Jurkat, Clone E6-1 (cell line): ENCODE data around the gene CTSA.
A peak's percentile ranks its signal among the peaks of the same experiment; 100 is the strongest.
"Not testable (repeated sequence)": the region's sequence is repeated elsewhere in the genome, so short reads cannot be mapped to it uniquely, and the experiment has no call there.

Source experiments
- DNase-seq: peaks from one replicate; pipeline ENCODE4 v3.0.0-alpha.2; 2011; ENCODE audit warnings: low read depth, low spot score
- H3K4me3 ChIP-seq: 2 replicates; pipeline ENCODE4 v1.5.1; 2011; ENCODE audit warnings: mild to moderate bottlenecking, low read length, control low read depth, moderate library complexity

The CTSA gene

DNA sequence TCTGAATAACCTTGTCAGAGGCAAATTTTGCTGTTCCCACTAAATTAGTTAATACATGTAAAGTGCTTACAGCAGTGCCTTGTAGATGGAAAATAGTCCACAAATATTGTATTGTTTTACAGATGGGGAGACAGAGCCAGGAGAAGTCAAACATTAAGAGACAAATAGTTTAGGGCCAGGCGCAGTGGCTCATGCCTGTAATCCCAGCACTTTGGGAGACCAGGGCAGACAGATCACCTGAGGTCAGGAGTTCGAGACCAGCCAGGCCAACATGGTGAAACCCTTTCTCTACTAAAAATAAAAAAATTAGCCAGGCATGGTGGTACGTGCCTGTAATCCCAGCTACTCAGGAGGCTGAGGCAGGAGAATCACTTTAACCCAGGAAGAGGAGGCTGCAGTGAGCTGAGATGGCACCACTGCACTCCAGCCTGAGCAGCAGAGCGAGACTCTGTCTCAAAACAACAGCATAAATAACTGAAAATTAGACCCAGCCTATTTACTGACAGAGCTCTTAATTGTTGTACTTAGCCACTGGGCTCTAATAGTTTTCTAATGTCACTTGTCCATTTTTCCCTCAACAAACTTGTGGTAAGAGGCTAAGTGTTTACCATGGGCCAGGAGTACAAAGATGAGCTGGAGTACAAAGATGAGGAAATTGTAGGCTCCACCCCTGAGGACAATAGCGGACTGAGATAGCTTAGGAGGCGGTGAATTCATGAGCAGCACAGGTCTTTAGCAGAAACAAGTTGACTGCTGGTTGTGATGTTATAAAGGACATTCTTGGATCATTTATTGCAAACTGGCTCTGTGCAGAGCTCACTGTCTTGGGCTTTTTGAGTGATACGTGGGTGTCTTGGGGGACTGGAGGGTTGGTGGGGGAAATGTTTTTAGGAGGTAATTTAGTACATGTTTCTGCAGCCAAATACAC, 27.3 kb upstream of the CTSA start:
- no peak overlapping the region for H3K4me3 ChIP-seq
- DNase-seq: no peak

DNA sequence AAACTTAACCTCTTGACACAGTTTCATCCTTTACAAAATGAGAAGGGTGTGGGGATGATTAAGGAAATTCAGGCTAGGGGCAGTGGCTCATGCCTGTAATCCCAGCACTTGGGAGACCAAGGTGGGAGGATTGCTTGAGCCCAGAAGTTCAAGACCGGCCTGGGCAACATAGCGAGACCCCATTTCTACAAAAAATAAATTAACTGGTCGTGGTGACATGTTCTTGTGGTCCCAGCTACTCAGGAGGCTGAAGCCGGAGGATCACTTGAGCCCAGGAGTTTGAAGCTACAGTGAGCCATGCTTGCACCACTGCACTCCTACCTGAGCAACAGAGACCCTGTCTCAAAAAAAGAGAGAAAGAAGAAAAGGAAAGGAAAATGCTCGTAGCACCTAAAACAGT, 24.7 kb upstream of the CTSA start:
- DNase-seq: no peak
- no peak overlapping the region for H3K4me3 ChIP-seq

DNA sequence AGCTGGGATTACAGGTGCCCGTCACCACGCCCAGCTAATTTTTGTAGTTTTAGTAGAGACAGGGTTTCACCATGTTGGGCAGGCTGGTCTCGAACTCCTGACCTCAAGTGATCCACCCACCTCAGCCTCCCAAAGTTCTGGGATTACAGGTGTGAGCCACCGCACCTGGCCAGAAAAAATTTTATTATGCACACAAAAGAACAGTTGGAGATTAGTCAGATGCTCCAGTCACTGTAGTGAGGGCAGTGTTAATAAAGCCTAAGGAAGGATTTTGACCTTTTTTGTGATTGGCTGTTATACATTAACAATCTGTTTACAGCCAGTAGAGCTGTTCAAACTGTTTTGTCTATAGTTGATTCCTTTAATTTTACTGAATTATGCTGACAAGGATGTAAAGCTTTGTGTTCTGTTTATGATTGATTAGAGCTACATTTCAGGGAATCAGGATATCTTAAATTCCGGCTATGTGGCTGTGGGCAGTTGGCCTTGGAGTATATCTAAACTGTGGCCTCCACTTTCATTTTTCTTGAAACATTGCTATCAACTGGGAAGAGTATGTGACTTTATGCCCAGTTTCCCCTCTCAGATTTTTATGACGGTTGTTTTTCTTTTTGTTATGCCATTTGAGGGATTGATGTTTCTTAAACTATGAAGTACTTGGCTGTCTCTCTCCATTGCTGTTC, 23.9 kb upstream of the CTSA start:
- no peak overlapping the region for H3K4me3 ChIP-seq
- DNase-seq: no peak

DNA sequence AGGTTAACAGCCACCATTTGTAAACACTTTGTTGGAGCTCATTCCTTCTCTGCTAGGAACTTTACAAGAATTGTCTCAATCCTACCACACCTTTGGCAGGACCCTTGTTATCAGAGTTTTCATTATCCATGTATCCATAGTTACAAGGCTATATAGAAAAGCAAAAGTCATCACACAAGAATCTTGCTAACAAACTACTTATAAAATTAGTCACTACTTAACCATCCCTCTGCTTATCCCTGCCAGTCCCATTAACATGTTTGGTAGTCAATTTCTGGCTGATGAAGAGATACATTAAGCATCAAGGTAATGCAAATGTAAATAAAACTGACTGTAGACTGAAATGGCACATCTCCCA, 23.3 kb upstream of the CTSA start:
- no peak overlapping the region for H3K4me3 ChIP-seq
- DNase-seq: no peak

DNA sequence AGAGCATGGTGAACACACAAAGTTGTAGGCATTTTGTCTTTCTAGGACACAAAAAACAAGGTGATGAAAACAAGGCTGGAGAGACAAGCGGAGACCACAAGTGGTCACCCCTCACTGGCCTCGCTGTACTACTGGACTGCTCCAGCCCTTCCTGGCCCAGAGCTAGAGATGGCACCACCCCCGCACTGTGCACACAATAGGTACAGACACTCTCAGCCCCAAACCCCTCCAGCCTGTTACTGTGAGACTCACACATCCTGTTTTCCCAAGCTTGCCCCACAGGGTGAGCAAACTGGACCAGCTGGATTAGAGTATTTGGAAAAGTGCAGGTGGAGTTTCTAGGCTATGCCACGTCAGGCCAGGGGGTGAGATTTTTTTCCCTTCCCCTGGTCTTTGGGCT, 18.5 kb upstream of the CTSA start:
- H3K4me3 ChIP-seq: no peak overlapping the region
- no peak for DNase-seq

- no peak overlapping the region for H3K4me3 ChIP-seq
- DNase-seq: no peak
Observed at GRCh38 chr20:45873409-45874103, 17.6 kb upstream of the CTSA start.

DNA sequence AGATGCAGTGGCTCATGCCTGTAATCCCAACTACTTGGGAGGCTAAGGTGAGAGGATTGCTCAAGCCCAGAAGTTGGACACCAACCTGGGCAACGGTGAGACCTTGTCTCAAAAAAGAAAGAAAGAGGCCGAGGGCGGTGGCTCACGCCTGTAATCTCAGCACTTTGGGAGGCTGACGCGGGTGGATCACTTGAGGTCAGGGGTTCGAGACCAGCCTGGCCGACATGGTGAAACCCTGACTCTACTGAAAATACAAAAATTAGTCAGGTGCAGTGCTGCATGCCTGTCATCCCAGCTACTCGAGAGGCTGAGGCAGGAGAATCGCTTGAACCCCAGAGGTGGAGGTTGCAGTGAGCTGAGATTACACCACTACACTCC, 17.0 kb upstream of the CTSA start:
- H3K4me3 ChIP-seq, DNase-seq: not testable (repeated sequence)

DNA sequence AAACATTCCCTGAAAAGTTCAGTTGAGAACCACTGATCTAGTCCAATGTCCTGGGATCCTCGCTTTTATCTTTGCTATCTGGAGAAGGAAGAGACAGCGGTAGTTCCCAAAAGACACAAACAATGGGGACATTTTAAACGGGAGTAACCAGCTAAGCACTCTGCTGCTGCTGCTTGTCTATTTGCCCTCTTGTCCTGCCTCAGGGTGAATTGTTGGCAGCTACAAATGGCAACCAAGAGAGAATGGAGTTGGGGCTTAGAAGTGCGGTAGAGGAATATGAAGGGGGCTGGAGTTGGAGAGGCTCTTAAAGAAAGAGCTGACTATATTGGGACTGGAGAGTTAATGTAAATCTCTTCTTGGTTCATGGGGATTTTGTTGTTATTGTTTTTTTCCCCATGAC, 16.6 kb upstream of the CTSA start:
- DNase-seq: no peak
- no peak overlapping the region for H3K4me3 ChIP-seq

DNA sequence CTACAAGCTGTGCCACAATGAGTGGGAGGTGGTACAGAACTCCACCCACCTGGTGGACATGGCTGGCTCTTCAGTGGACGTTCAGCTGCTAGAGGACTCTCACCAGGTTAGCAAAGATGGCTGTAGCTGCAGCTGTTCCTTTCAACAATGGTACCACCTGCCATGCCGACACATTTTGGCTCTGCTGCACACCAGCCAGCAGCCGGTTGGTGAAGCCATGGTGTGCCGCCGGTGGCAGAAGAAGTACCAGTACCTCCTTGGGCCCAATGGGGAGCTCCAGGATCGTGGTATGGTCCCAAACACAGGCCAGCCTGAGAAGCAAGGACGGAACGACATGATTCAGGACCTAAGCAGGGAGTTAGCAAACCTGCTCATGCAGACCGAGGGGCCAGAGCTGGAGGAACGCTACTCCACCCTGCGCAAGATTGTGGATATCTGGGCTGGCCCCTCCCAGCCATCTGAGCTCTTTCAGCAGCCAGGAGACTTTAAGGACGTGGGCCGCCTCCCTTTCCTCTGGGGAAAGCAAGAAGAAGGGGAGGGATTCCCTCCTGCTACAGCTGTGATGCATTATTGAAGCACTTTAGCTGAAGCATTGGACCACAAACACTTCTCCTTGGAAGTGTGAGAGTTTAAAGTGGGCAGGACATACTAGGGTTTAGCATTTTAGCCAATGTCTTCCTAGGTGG, 12.9 kb upstream of the CTSA start:
- no peak for DNase-seq
- no peak overlapping the region for H3K4me3 ChIP-seq

DNA sequence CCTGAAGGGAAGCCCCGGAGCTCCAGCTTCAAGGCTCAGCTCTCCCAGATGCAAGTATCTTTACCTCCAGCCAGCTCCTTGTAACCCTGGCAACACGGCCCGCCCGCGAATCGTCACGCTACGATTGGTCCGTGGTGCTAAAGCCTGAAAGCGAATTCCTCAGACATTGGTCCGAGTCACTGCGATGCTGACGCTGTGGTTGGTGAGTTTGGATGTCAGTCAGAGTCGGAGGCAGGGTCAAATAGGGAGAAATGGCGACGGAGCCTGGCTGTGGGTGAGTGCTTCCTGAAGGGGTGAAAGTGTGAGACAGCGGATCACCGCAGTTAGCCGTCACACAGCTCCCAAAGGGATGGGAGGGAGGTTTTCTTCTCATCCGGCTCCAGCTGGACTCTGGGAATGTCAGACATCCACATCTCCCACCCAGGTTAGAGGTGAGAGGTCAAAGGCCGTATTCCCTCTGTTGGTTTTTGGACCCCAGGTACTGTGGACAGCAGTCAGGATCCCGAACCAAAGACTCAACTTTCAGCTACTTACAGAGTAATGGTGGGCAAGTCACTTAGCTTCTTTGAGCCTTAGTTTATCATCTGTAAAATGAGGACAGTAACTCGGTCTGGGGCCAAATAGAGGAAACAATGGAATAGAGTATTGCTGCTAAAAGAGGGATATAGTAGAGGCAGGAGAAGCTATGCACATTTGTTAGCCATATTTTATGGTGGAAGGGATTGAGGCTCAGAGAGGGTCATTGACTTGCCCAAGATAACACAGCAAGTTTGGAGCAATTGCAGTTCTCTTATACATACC, 9.9 kb upstream of the CTSA start, which contains the start of gene ZSWIM1:
Gene ZSWIM1, plus strand, starts transcription at position 240 of the 801 bp plus-strand sequence. CDS start 1,366 bp downstream, outside the sequence.
- peak within 1 kb of the TSS; percentile 69 for H3K4me3 ChIP-seq
- peak; percentile 99 for DNase-seq

- DNase-seq: no peak
Observed at GRCh38 chr20:45882469-45883099, 8.6 kb upstream of the CTSA start.

GRCh38 chr20:45883100-45883469, 8.1 kb upstream of the CTSA start:
- DNase-seq: peak; percentile 50
- H3K4me3 ChIP-seq: peak overlapping the region; percentile 5

More at GRCh38 chr20:45882469-45883099, 8.6 kb upstream of the CTSA start:
- H3K4me3 ChIP-seq: peak overlapping the region; percentile 5; the same call in 1 of the 2 replicates

GRCh38 chr20:45886590-45887345, 4.4 kb upstream of the CTSA start:
- H3K4me3 ChIP-seq: no peak overlapping the region
- no peak for DNase-seq

DNA sequence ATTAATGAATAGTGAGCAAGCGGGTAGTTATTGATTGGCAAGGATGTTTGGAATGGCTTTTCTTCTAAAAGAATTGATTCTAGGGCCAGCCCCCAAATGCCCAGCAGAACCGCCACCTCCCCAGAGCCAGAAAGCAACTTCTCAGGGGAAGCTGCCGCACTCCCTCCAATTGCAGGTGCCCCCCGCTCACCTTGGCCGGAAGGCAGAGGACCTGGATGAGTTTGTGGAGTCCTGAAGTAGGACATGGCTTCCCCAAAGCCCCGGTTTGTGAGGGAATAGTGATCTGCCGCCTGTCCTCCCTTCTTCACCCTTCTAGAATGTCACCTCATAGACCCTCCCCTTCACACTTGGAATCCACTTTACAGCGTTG, 3.8 kb upstream of the CTSA start, which contains the start of gene SPATA25:
Gene SPATA25, minus strand, starts transcription at position 277 of the 370 bp plus-strand sequence. Its CDS starts 32 bp downstream, at position 245.
- no peak for DNase-seq
- H3K4me3 ChIP-seq: no peak within 1 kb of the TSS

DNA sequence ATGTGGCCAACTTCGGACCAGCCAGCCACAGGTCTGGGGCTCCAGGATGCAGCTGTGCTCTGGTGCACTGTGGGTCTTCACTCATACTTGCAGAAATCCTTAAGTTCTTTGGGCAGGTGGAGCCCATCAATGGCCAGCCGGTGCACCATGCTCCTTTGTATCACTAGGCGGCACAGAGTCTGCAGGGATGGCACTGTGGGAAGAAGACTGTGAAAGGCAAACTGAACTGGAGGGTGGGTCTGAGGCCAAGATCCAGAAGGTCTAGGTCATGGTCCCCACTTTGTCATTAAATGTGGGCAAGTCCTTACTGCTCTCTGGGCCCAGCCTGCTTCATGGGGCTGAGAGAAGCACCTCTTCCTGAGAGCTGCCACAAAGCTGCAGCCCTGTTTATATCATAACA, 2.5 kb upstream of the CTSA start:
- DNase-seq: no peak
- H3K4me3 ChIP-seq: no peak overlapping the region

GRCh38 chr20:45890077-45890984, 804 bp upstream of the CTSA start:
- peak overlapping the region; percentile 76 for H3K4me3 ChIP-seq
- no peak for DNase-seq
